ENCODE data around the gene PBX2.

PBX2 gene

DNA sequence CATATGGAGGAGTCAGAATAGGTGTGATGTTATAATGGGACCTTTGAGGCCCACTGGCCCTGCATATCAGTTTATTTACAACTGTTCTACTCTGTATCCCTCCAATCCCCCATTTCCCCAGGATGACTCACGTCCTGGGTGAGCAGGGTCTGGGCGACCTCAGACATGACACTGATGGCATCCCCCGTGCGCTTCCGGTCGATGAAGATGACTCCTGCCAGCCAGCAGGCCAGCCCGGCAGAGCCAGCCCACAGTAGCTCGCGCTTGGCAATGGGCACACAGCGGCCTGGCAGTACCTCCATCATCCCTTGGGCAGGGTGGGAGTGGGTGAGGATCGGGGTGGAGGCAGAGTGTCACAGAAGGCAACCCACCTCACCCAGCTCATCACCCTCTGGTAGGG is 19.7 kb downstream of the PBX2 start:
- DNase-seq: no peak

DNA sequence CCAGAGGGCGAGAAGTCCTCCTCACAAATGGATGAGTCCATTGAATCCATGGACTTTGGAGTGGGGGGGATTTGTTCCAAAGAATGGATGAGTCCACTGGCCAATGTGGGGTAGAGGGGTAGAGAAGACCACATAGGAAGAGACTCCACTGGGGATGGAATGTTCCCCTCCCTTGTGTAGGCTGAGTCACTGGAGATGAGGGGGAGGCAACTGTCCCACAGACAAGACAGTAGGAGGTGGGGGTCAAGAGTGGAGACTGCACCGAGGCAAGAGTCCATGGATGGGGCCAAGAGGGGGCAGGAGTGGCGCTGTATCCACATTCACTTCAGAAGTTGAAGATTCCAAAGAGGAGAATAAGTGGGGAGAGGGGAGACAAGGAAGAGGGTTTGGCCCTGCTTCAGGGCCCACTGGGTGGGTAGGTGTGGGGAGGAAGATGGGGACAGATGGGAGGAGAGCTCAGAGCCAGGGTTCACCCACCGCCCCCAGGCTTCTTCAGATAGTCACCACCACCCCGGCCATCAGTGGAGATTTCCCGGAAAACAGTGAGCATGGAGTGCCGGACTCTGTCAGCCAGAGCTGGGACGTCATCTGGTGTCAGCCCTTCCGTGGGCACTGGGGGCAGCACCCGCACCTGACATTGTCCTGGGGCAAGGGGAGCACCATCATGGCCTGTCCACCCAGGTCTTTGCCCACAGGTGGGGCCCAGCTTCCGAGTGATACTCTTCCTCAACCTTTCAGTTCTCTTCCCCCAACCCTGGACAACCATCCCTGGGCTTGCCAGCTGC is 21.0 kb downstream of the PBX2 start:
- DNase-seq: no peak

DNA sequence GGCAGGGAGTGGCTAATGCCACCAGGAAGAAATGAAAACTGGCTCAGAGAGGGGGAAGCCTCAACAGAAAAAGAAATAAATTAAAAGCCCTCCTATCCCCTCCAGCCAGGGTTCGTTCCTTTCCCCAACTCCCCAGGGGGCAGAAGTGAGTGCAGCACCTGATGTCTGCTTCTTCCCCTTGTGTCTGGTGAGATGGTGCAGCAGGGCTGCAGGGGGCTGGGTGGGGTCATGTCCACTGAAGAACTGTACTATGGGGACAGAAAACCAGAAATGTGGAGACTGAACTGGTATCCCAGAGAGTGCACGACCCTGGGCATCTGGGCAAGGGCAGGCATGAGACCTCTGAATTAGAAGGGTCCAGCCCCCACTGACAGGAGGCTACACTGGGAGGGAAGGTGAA is 21.7 kb downstream of the PBX2 start:
- no peak for DNase-seq

- DNase-seq: no peak
Measured at GRCh38 chr6:32167761-32168262, 22.2 kb downstream of the PBX2 start.

DNA sequence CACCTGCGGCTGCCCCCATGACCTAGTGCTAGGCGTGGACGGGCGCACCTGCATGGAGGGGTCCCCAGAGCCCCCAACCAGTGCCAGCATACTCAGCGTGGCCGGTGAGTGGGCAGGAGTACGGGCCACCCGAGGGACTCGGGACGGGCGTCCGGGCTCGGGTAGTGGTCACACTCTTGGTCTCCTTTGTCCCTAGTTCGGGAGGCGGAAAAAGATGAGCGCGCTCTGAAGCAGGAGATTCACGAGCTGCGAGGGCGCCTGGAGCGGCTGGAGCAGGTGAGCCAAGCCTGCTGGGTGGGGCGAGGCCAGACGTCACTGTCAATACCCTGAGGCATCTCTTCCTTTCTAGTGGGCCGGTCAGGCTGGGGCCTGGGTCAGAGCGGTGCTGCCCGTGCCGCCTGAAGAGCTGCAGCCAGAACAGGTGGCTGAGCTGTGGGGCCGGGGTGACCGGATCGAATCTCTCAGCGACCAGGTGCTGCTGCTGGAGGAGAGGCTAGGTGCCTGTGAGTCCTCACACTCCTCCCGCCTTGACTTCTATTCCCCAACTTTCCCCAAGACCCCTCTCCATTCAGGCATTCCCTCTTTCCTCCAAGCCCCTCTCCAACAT is 22.7 kb downstream of the PBX2 start:
- DNase-seq: peak; percentile 14

GRCh38 chr6:32166411-32167061 is 23.5 kb downstream of the PBX2 start:
- DNase-seq: no peak

- no peak for DNase-seq
Measured at GRCh38 chr6:32164295-32164694, 25.7 kb downstream of the PBX2 start, which contains the start of gene EGFL8. Gene EGFL8, plus strand, starts transcription at chr6:32164595. Its CDS starts 1,571 bp downstream, at chr6:32166166.

DNA sequence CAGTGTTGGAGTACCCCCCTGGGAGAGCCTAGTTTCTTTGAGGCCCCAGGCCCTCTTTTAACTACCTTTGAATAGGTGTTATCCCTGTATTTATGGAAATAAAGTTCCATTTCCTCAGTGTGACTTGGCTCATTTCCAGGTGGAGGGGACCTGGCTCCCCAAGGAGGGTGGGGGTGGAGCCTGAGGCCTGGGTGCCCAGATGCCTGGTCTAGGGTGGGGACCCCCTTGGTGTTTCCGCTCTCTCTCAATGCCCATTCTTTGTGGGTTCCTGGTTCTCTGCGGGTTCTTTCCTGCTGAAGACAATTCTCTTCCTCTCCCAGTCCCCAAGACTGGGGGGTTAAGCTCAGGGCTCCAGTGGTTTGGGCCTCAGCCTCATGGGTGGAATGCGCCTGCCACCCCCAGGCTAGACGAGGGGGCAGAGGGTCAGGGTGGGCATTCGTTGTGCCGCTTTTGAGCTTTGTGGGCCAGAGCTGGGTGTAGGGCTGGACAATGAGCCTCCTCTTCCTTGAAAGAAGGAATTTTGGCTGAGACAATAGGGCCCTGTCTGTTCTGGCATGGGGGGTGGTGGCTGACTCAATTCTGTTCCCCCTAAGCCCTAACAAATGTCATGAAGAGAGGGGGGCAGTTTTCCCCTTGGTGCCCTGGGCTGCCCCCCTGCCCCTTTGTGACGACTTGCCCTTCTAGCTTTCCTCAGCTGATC is 26.3 kb downstream of the PBX2 start:
- DNase-seq: no peak

DNA sequence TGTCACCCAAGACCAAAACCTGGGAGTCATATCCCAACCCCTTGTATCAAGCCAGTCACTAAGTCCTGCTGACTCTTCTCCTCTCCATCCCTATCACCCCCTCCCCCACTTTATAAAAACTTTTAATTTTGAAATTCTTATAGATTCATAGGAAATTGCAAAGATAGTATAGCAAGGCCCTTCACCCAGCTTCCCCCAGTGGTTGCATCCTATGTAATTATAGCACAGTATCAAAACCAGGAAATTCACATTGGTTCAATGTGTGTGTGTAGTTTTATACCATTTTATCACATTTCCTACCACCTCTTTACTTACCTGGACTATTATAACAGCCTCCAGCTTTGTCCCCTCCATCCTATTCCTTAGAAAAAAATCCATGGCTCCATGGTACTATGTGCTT is 31.9 kb downstream of the PBX2 start:
- no peak for DNase-seq

DNA sequence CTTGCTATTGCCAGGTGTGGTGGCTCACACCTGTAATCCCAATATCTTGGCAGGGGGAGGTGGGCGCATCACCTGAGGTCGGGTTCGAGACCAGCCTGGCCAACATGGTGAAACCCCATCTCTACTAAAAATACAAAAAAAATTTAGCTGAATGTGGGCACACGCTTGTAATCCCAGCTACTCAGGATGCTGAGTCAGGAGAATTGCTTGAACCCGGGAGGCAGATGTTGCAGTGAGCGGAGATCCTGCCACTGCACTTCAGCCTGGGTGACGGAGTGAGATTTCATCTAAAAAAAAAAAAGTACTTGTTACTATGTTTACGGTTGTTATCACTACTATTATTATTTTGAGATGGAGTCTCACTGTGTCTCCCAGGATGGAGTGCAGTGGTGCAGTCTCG is 33.1 kb downstream of the PBX2 start:
- no peak for DNase-seq

- peak; percentile 93 for DNase-seq
Measured at GRCh38 chr6:32154514-32155161, 35.4 kb downstream of the PBX2 start.

- peak; percentile 96 for DNase-seq
Measured at GRCh38 chr6:32153564-32154513, 36.2 kb downstream of the PBX2 start, which contains the start of gene PPT2. Gene PPT2, plus strand, starts transcription at chr6:32154141. Its CDS starts 454 bp downstream, at chr6:32154595.

DNA sequence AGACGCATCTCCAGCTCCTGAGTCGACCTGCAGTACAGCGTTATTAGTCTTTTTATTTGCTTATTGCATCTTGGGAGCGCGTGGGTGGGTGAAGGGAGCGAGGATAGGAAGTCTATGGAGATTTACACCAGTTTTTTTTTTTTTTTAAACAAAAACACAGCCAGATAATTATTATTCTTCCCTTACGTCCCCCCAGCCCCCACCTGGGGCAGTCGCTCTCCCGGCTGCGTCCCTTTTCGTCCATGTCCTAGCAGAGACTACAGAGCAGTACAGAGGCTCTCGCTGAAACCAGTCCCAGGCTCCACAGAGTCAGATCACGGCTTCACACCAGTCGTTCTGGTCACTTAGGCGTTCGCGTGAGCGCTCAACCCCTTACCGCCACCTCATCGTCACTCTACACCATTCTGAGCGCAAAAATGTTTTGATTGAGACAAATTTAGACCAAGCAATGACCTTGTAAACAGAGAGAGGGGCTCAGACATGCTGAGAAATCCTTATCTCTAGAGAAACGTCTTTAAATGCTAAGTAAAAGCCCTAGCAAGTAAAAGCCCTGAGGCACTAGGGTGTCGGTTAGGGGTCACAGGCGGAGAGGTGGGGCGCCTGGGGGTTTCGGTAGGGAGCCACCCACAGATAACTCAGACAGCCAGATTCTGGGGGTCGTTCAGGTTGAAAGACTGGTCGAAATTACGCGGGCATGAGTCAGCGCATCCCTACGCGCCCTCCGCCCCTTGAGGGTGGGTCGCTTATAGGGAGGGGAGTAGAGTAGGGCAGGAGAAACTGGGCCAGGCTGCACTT is 37.0 kb downstream of the PBX2 start:
- DNase-seq: peak; percentile 68

GRCh38 chr6:32151863-32152768 is 37.9 kb downstream of the PBX2 start, which contains the start of gene PRRT1:
Gene PRRT1, minus strand, starts transcription at chr6:32151939. Its CDS starts 112 bp downstream, at chr6:32151827.
- DNase-seq: peak; percentile 42

DNA sequence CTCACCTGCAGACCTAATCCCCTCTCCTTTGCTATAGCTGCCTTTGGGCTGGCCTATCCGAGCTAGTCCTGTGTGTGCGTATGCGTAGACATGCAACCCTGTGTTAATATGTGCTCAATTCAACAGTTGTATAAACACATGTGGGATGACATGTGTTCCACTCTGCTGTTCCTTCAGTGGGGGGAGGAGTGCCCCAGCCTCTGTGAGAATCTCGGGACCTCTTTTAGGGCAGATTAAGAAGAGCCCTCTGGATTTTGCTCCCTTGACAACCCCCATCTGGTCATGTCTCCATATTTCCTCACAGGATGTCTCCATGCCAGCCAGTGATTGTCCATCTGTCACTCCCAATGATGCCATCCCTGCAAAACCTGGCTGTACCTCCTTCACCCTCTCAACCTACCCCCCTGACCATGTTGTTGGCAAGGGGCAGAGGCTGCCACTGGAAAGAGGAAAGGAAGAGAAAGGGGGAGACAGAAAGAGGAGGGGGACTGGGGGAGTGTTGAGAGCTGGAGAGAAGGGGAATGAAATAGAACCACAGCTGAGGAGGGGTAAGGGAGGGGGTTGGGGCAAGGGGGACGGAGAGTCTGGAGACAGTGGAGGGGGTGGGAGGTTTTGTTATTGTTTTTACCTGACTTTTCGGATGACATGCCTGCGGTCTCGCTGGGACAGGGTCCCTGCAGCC is 38.7 kb downstream of the PBX2 start:
- peak; percentile 72 for DNase-seq

DNA sequence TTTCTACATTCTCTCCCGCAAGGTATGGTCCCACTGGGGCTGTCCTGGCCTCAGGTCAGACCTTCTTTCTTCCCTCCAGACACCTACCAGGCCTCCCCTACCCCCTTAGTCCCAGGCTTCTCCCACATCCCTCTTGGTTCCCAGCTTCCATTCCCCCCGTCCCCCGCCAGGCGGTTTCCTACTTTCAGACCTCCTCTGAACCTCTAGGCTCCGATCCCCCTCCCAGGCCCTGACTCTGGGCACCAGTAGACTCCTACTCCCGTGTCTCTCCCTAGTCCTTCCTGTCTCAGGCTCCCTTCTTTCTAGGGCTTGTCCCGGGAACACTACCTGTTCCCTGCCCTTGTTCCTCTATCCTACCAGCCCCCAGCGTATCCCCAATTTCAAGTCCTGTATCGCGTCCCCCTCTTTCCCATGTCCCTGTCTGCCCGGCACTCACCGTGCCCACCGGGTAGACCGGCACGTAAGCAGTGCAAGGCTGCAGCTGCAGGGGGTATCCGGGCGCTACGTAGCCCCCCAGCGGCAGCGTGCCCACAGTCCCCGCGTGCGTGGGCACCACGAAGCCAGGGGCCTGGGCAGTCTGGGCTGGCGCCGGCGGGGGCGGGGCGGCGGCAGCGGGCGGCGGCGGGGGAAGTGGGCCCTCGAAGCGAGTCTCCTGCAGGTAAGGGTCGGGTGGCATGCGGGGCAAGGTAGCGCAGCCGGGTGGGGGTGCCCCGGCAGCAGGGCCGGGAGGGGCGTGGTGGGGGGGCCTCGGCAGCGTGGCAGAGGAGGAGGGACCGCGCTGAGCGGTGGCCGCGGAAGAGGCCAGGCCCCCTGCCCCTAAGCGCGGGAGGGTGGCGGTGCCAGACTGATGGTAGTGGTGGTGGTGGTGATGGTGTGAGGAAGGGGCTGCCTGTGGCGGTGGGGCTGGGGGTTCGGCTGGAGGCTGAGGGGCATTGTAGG is 39.8 kb downstream of the PBX2 start:
- peak; percentile 21 for DNase-seq

DNA sequence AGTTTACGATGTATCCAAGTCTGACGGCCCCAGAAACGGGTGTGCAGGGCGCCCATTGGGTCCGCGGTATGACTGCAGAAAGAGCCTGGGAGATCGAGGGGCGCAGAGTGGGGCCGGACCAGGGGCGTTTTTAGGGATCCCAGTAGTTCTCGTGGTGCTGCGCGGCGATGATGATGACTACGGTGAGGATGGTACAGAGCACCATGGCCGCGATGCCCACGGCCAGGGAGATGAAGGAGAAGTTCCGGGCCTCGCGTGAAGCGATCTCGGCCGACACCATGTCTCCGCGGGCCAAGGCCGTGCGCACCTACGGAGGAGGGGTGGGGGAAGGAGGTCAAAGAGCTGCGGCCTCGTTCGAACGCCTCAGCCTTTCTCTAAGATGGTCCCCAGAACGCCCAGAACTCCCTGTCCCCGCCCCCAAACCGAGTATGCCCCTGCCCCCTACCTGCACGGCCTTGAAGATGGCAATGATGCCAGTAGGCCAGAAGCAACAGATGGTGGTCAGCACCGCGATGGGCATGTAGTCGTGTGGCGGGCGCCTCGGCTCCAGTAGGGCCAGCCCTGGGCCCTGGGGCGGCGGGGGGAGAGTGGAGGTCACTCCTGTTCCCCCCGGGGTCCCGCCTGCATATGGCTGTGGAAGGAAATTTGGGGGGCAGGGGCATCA is 40.8 kb downstream of the PBX2 start:
- no peak for DNase-seq
